ENCODE results near the gene DSCAML1.

DSCAML1 gene

DNA sequence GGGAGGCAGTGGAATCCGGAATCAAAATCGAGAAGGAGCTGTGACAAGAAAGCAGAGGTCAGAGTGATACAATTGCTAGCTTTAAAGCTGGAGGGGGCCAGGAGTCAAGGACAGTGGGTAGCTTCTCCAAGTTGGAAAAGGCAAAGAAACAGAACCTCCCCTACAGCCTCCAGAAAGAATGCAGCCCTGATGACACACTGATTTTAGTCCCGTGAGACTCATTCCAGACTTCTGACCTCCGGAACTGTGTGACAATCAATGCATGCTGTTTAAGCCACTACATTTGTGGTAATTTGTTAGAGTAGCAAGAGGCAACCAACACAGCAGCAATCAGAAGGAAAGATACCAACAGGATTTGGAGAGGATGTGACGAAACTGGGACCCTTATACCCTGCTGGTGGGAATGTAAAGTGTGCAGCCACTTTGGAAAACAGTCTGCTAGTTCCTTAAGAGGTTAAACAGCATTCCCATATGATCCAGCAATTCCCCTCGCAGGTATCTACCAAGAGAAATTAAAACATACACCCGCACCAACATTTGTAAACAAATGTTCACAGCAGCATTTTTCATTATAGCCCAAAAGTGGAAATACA lies 66.7 kb downstream of the DSCAML1 start:
- no peak overlapping the region for H3K4me3 ChIP-seq (ENCODE audit: control insufficient read depth, low read depth, low read length)
- TF ChIP-seq, protein P1, sequence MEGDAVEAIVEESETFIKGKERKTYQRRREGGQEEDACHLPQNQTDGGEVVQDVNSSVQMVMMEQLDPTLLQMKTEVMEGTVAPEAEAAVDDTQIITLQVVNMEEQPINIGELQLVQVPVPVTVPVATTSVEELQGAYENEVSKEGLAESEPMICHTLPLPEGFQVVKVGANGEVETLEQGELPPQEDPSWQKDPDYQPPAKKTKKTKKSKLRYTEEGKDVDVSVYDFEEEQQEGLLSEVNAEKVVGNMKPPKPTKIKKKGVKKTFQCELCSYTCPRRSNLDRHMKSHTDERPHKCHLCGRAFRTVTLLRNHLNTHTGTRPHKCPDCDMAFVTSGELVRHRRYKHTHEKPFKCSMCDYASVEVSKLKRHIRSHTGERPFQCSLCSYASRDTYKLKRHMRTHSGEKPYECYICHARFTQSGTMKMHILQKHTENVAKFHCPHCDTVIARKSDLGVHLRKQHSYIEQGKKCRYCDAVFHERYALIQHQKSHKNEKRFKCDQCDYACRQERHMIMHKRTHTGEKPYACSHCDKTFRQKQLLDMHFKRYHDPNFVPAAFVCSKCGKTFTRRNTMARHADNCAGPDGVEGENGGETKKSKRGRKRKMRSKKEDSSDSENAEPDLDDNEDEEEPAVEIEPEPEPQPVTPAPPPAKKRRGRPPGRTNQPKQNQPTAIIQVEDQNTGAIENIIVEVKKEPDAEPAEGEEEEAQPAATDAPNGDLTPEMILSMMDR (IDR thresholded peaks at IDR 0.05; ENCODE audit: control insufficient read depth, insufficient read depth, low read depth, low read length, missing control alignments) = no peak
- DNase-seq (ENCODE audit: low read depth) = no peak

DNA sequence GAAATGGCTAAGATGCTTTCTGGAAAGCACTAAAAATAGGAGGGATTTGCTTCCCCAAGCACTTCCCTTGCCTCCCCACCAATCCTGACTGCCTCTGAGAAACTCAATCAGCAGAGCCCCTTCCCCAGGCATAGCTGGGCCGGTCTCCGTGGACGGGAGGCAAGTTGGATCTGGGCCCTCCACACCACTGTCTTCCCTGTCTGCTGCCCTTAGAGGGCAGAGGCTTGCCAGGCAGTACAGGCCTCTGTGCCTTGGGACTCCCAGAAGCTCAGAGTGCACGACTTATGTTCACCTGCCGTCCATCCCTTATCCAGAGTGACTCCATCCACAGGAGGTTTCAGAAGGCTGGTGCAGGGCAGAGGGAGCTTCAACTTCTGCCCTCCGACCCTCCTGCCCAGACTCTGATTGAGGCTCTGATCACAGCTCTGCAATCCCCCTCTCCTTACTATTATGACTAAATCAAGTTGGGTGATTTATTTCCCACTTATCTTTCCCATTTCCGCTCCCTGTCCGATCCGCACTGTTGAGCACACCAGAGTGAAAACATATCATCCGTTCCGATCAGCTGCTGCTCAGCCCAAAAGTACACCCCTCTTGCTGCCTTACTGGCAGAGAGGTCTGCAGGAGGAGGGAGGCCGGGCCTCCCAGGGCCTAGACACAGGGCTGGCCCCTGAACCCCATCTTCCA lies 71.8 kb downstream of the DSCAML1 start:
- no peak for DNase-seq (ENCODE audit: low read depth)
- TF ChIP-seq, protein P1 (IDR thresholded peaks at IDR 0.05; ENCODE audit: control insufficient read depth, insufficient read depth, low read depth, low read length, missing control alignments) = no peak
- no peak overlapping the region for H3K4me3 ChIP-seq (ENCODE audit: control insufficient read depth, low read depth, low read length)

DNA sequence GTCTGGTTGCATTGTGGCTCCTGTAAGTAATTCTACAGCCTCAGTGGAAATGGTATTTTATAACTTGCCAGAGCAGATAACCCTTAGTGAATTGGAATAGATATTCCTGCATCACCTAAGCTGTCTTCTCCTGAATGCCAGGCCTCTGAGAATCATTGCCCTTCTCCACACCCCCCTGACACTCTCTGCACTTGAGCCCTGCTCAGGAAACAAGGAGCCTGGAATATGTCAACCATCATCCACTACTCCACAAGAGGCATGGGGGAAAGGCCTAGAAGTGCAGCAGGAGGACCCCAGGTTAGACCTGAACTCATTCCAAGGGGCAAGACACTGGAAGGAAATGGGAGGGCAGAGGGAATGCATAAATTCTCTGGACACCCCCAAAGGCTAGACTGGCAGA lies 72.4 kb downstream of the DSCAML1 start:
- H3K4me3 ChIP-seq (ENCODE audit: control insufficient read depth, low read depth, low read length) = no peak overlapping the region
- DNase-seq (ENCODE audit: low read depth) = no peak
- TF ChIP-seq, protein P1 (IDR thresholded peaks at IDR 0.05; ENCODE audit: control insufficient read depth, insufficient read depth, low read depth, low read length, missing control alignments) = no peak

DNA sequence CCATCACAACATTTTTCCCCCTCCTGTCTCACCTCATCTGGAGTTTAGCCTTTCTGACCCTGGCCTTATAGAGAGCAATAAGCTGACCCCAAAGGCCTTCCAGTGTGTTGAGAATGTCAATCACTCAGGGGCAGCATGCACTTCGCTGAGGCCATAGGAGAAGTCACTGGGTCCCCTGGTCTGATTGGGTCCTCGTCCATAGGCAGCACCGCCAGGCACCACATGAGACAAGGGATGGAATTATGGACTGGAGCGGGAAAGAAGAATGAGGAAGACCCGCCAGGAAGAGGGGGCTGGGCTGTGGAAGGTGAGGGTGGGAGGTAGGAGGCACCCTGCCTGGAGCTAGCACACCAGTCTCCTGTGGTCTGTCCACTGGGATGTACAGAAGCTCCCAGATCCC lies 72.9 kb downstream of the DSCAML1 start:
- DNase-seq (ENCODE audit: low read depth) = no peak
- TF ChIP-seq, protein P1 (IDR thresholded peaks at IDR 0.05; ENCODE audit: control insufficient read depth, insufficient read depth, low read depth, low read length, missing control alignments) = no peak
- no peak overlapping the region for H3K4me3 ChIP-seq (ENCODE audit: control insufficient read depth, low read depth, low read length)

DNA sequence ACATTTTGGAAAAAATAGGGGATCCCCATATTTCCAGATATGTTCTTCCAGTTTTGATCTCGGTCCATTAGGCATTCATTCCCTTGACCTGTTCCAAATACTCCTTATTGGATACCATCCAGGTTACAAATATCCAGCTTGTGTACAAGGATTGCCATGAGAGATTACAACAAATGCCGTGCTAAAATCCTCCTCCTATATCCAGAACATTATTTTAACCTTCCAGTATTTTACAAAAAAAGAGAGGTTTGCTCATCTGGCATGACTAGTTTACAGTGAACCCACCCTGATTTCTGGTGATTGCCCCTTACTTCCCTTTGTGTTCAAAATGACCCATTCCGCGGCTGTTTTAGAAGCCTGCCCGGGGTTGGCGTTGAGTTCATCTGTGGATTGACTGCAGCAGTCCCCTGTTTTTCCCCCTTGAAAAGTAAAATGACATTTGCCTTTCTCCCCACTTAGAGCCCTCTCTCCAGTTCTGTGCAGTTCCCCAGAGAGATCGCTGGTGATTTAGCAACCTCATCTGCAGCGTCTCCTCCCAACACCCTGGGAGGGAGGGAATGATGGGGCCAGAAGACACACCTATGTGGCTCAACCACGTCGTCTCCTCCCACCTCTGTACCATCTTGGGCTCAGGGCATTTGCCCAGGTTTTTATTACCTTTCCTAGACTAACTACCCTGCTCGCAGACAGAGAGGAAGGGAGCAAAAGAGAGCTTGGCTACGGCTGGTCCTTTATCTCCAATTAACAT lies 73.6 kb downstream of the DSCAML1 start:
- H3K4me3 ChIP-seq (ENCODE audit: control insufficient read depth, low read depth, low read length) = no peak overlapping the region
- DNase-seq (ENCODE audit: low read depth) = no peak
- TF ChIP-seq, protein P1 (IDR thresholded peaks at IDR 0.05; ENCODE audit: control insufficient read depth, insufficient read depth, low read depth, low read length, missing control alignments) = no peak

DNA sequence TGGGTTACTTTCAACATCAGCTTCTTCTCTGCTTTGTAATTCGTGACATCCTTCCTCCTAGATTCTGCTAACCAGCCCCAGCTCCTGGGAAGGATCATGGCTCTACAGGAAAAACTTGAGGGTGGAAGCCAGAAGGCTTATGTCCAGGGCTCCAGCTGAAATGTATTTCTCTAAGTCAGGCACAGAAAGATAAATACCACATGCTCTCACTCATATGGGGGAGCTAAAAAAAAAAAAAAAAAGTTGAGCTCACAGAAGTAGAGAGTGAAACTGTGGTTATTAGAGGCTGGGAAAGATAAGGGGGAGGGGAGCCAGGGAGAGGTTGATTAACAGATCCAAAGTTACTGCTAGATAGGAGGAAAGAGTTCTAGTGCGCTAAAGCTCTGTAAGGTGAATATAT lies 74.9 kb downstream of the DSCAML1 start:
- TF ChIP-seq, protein P1 (IDR thresholded peaks at IDR 0.05; ENCODE audit: control insufficient read depth, insufficient read depth, low read depth, low read length, missing control alignments) = no peak
- H3K4me3 ChIP-seq (ENCODE audit: control insufficient read depth, low read depth, low read length) = no peak overlapping the region
- DNase-seq (ENCODE audit: low read depth) = no peak

Measured in AG09309 (cell line).